H9 (cell line): ENCODE data around the gene OPHN1. TPM values are rescaled to one million over a fixed set of nuclear protein-coding genes. Genes with fewer than 3 reads are reported as not detected.

Experiments
- DNase-seq: peaks from one replicate; pipeline ENCODE4 v3.0.0-alpha.2; 2017
- H2AFZ ChIP-seq: one replicate; pipeline ENCODE4 v1.6.1; 2013; ENCODE audit warnings: mild to moderate bottlenecking, low read length, control low read depth, moderate library complexity
- H2AK5ac ChIP-seq: 2 replicates; pipeline ENCODE4 v1.6.1; 2013; ENCODE audit warnings: low read length, control low read depth, mixed read lengths; ENCODE audit not compliant: insufficient read length
- H2BK120ac ChIP-seq: one replicate; pipeline ENCODE4 v1.6.1; 2013; ENCODE audit warnings: low read depth, mild to moderate bottlenecking, low read length, control low read depth, inconsistent platforms; ENCODE audit not compliant: poor library complexity, severe bottlenecking
- H2BK12ac ChIP-seq: 2 replicates; pipeline ENCODE4 v1.6.1; 2013; ENCODE audit warnings: low read length, control low read depth, mixed read lengths, low read depth; ENCODE audit not compliant: insufficient read length
- H2BK15ac ChIP-seq: 2 replicates; pipeline ENCODE4 v1.6.1; 2013; ENCODE audit warnings: low read depth, low read length, control low read depth
- H2BK20ac ChIP-seq: one replicate; pipeline ENCODE4 v1.6.1; 2013; ENCODE audit warnings: low read depth, mild to moderate bottlenecking, low read length, control low read depth, inconsistent platforms; ENCODE audit not compliant: poor library complexity, severe bottlenecking
- H2BK5ac ChIP-seq: 2 replicates; pipeline ENCODE4 v1.6.1; 2013; ENCODE audit warnings: low read length, control low read depth, mixed read lengths; ENCODE audit not compliant: insufficient read length
- H3K14ac ChIP-seq: 2 replicates; pipeline ENCODE4 v1.6.1; 2013; ENCODE audit warnings: low read length, control low read depth; ENCODE audit not compliant: insufficient read depth
- H3K18ac ChIP-seq: 2 replicates; pipeline ENCODE4 v1.6.1; 2013; ENCODE audit warnings: low read depth, mild to moderate bottlenecking, mixed read lengths, low read length, control low read depth; ENCODE audit not compliant: insufficient read length
- H3K23ac ChIP-seq: 2 replicates; pipeline ENCODE4 v1.6.1; 2013; ENCODE audit warnings: low read length, control low read depth, mixed read lengths, low read depth; ENCODE audit not compliant: insufficient read length
- H3K23me2 ChIP-seq: 2 replicates; pipeline ENCODE4 v1.6.1; 2013; ENCODE audit warnings: low read depth, mild to moderate bottlenecking, mixed read lengths, low read length, control low read depth; ENCODE audit not compliant: insufficient read length, poor library complexity, severe bottlenecking
- H3K27ac ChIP-seq: 2 replicates; pipeline ENCODE4 v1.5.1; 2013; ENCODE audit warnings: low read length, control low read depth, mixed read lengths, low read depth; ENCODE audit not compliant: insufficient read length
- H3K27me3 ChIP-seq: 2 replicates; pipeline ENCODE4 v1.6.1; 2013; ENCODE audit warnings: low read length, control low read depth, inconsistent platforms; ENCODE audit not compliant: insufficient read depth
- H3K4ac ChIP-seq: 2 replicates; pipeline ENCODE4 v1.6.1; 2013; ENCODE audit warnings: low read depth, mild to moderate bottlenecking, control low read depth, inconsistent platforms, low read length, moderate library complexity
- H3K4me1 ChIP-seq: 2 replicates; pipeline ENCODE4 v1.6.1; 2013; ENCODE audit warnings: low read length, control low read depth, inconsistent platforms; ENCODE audit not compliant: insufficient read depth
- H3K4me2 ChIP-seq: 2 replicates; pipeline ENCODE4 v1.6.1; 2013; ENCODE audit warnings: low read length, control low read depth, mixed read lengths; ENCODE audit not compliant: insufficient read length, insufficient read depth
- H3K56ac ChIP-seq: 2 replicates; pipeline ENCODE4 v1.6.1; 2013; ENCODE audit warnings: low read depth, mild to moderate bottlenecking, mixed read lengths, low read length, control low read depth; ENCODE audit not compliant: insufficient read length
- H3K79me1 ChIP-seq: 2 replicates; pipeline ENCODE4 v1.6.1; 2013; ENCODE audit warnings: low read depth, mild to moderate bottlenecking, moderate library complexity, low read length, control low read depth, inconsistent platforms; ENCODE audit not compliant: insufficient read depth, poor library complexity, severe bottlenecking
- H3K79me2 ChIP-seq: 2 replicates; pipeline ENCODE4 v1.6.1; 2013; ENCODE audit warnings: low read length, control low read depth, inconsistent platforms; ENCODE audit not compliant: insufficient read depth
- H3K9ac ChIP-seq: 2 replicates; pipeline ENCODE4 v1.6.1; 2013; ENCODE audit warnings: low read length, control low read depth, mixed read lengths; ENCODE audit not compliant: insufficient read length; ENCODE audit errors: extremely low read depth
- H3K9me3 ChIP-seq: one replicate; pipeline ENCODE4 v1.6.1; 2013; ENCODE audit warnings: low read depth, low read length, inconsistent platforms; ENCODE audit not compliant: control insufficient read depth
- H3T11ph ChIP-seq: one replicate; pipeline ENCODE4 v1.6.1; 2013; ENCODE audit warnings: mild to moderate bottlenecking, low read length, control low read depth, inconsistent platforms
- H4K20me1 ChIP-seq: one replicate; pipeline ENCODE4 v1.6.1; 2013; ENCODE audit not compliant: control insufficient read depth, insufficient read length, insufficient read depth
- H4K5ac ChIP-seq: 2 replicates; pipeline ENCODE4 v1.6.1; 2013; ENCODE audit warnings: low read depth, mild to moderate bottlenecking, mixed read lengths, low read length, control low read depth; ENCODE audit not compliant: insufficient read length
- H4K8ac ChIP-seq: replicated peaks from 2 replicates; pipeline ENCODE4 v1.6.1; 2013; ENCODE audit warnings: low read length, control low read depth, mixed read lengths, low read depth; ENCODE audit not compliant: insufficient read length
- H4K91ac ChIP-seq: 2 replicates; pipeline ENCODE4 v1.6.1; 2013; ENCODE audit warnings: low read depth, mild to moderate bottlenecking, moderate library complexity, mixed read lengths, low read length, control low read depth; ENCODE audit not compliant: insufficient read length
- H3K27ac Mint-ChIP-seq, 3 experiments: 2 replicates in 2 of 3; 3 replicates in 1 of 3; pipeline ENCODE4 v1.8.0; 2020 to 2021; ENCODE audit warnings: mixed read lengths in 3 of 3, mild to moderate bottlenecking in 1 of 3, moderate library complexity in 1 of 3
- H3K27me3 Mint-ChIP-seq: 2 replicates; pipeline ENCODE4 v1.8.0; 2021; ENCODE audit warnings: low read depth, mild to moderate bottlenecking, moderate library complexity, mixed read lengths
- H3K36me3 Mint-ChIP-seq, 3 experiments: 2 replicates in 2 of 3; 3 replicates in 1 of 3; pipeline ENCODE4 v1.8.0; 2020 to 2021; ENCODE audit warnings: low read depth in 3 of 3, mixed read lengths in 3 of 3; ENCODE audit not compliant: insufficient read depth in 1 of 3
- H3K4me1 Mint-ChIP-seq, 2 experiments: 2 replicates each; pipeline ENCODE4 v1.8.0; 2020; ENCODE audit warnings: mixed read lengths in 2 of 2
- H3K4me3 Mint-ChIP-seq, 2 experiments: 2 replicates in 1 of 2; 3 replicates in 1 of 2; pipeline ENCODE4 v1.8.0; 2020 to 2021; ENCODE audit warnings: mild to moderate bottlenecking in 2 of 2, mixed read lengths in 2 of 2, moderate library complexity in 1 of 2
- H3K9me3 Mint-ChIP-seq, 2 experiments: 2 replicates in 1 of 2; 3 replicates in 1 of 2; pipeline ENCODE4 v1.8.0; 2020; ENCODE audit warnings: mild to moderate bottlenecking in 2 of 2, mixed read lengths in 2 of 2, moderate library complexity in 1 of 2
- CTCF ChIP-seq: fragments of 200-600 bp; sonication (generic); conservative IDR thresholded peaks from 3 replicates; pipeline ENCODE4 v1.8.0; 2021; ENCODE audit warnings: antibody characterized with exemption, mild to moderate bottlenecking
- WGBS: extraction: QIAGEN DNeasy Blood & Tissue Kit; methylation state at CpG from one replicate; pipeline ENCODE4 v1.1.7; 2013; ENCODE audit warnings: missing lambda C conversion rate, low lambda C conversion rate, mixed read lengths; ENCODE audit not compliant: insufficient read length; ENCODE audit errors: extremely low coverage; 5-methylcytosine and 5-hydroxymethylcytosine counted together
- total RNA-seq: library from RNA; stranded (reverse); gene quantifications from 2 replicates; pipeline ENCODE4 v1.2.1, GENCODE V29; 2021

The OPHN1 gene
- total RNA-seq, 1 experiment from 2014 or later, result 1.5 TPM

- Histone ChIP-seq H2BK120ac (no peak overlapping the region), H2BK20ac (no peak overlapping the region), H4K91ac (no peak overlapping the region), H3K4me2 (no peak overlapping the region), H3K9me3 (peaks cover 35% of the 10 kb centered on the region), H4K20me1 (no peaks in the 10 kb centered on the region), H3K4ac (no peak overlapping the region), H3K79me2 (no peaks in the 10 kb centered on the region), H4K5ac (no peak overlapping the region), H3K9ac (no peak overlapping the region), H3K23me2 (no peaks in the 10 kb centered on the region), H3K4me1 (peaks cover 3% of the 10 kb centered on the region; the same call in 1 of the 2 replicates), H3K27me3 (no peaks in the 10 kb centered on the region), H4K8ac (no peak overlapping the region), H2BK12ac (no peak overlapping the region), H2AK5ac (no peak overlapping the region), H3T11ph (no peak overlapping the region), H2BK5ac (no peak overlapping the region), H3K14ac (no peak overlapping the region), H3K79me1 (no peaks in the 10 kb centered on the region), H3K18ac (no peak overlapping the region), H3K23ac (no peak overlapping the region), H3K27ac (no peak overlapping the region), H3K56ac (no peak overlapping the region), H2BK15ac (no peak overlapping the region), H2AFZ (no peak overlapping the region)
- Mint-ChIP-seq H3K4me3 (no peak overlapping the region), H3K4me1 (peaks cover 13 to 18% of the 10 kb centered on the region in 2 experiments), H3K9me3 (peaks cover 30 to 38% of the 10 kb centered on the region in 2 experiments), H3K36me3 (peaks cover 2 to 4% (median 2%) of the 10 kb centered on the region in 3 experiments; a peak in 2 of 7 replicates), H3K27ac (no peak overlapping the region), H3K27me3 (no peaks in the 10 kb centered on the region)
- WGBS, result no CpG with 5 or more reads among the region's 5 CpGs
- TF ChIP-seq CTCF, result no peak
- no peak for DNase-seq
Measured at GRCh38 chrX:68113837-68114572, 319.3 kb downstream of the OPHN1 start.
